ENCODE measurements around the gene SCGB1D1.

GRCh38 chr11:62204430-62204829 is 14.4 kb downstream of the SCGB1D1 start:
- TF ChIP-seq CTCF (IDR thresholded peaks at IDR 0.05), result no peak
- no peak for TF ChIP-seq EP300 (IDR thresholded peaks at IDR 0.05)
- no peak for TF ChIP-seq POLR2AphosphoS5 (IDR thresholded peaks at IDR 0.05)
